Stimulated activated naive CD8-positive, alpha-beta T cell treated with anti-CD3 and anti-CD28 coated beads, Interleukin-15, amount 100 ng/mL, for 72 hours (primary cell): ENCODE data around the gene BCAS4.

Experiments used
- ATAC-seq: fragments of 150-1000 bp; cut with Tn5 transposase; 2 replicates; pipeline ENCODE4 v1.10.0; 2021; ENCODE audit warnings: mild to moderate bottlenecking, moderate library complexity
- DNase-seq, 2 donors: peaks; one replicate each; pipeline ENCODE4 v3.0.0; 2021 to 2022
- H3K27ac Mint-ChIP-seq, 2 donors: one replicate each; pipeline ENCODE4 v1.8.0; 2022; ENCODE audit warnings: mild to moderate bottlenecking in 2 of 2, mixed read lengths in 2 of 2, moderate library complexity in 2 of 2
- H3K27me3 Mint-ChIP-seq: one replicate; pipeline ENCODE4 v1.8.0; 2022; ENCODE audit warnings: mixed read lengths
- H3K4me1 Mint-ChIP-seq: one replicate; pipeline ENCODE4 v1.8.0; 2022; ENCODE audit warnings: mild to moderate bottlenecking, mixed read lengths
- H3K4me3 Mint-ChIP-seq, 2 donors: one replicate each; pipeline ENCODE4 v1.8.0; 2022; ENCODE audit warnings: mild to moderate bottlenecking in 2 of 2, mixed read lengths in 2 of 2, moderate library complexity in 1 of 2
- H3K9me3 Mint-ChIP-seq, 2 donors: one replicate each; pipeline ENCODE4 v1.8.0; 2022; ENCODE audit warnings: mixed read lengths in 2 of 2

The BCAS4 gene

GRCh38 chr20:50865591-50865990 is 70.7 kb downstream of the BCAS4 start:
- no peak for DNase-seq
- peak overlapping the region in 1 of 2 donors; percentile 67 for H3K27ac Mint-ChIP-seq
- no peaks in the 10 kb centered on the region for H3K27me3 Mint-ChIP-seq
- no peak overlapping the region for H3K4me3 Mint-ChIP-seq
- H3K9me3 Mint-ChIP-seq: no peaks in the 10 kb centered on the region
- ATAC-seq: no peak
- no peaks in the 10 kb centered on the region for H3K4me1 Mint-ChIP-seq

GRCh38 chr20:50866036-50866685 is 71.3 kb downstream of the BCAS4 start:
- H3K27me3 Mint-ChIP-seq: no peaks in the 10 kb centered on the region
- DNase-seq: no peak
- ATAC-seq: no peak
- H3K9me3 Mint-ChIP-seq: no peaks in the 10 kb centered on the region
- no peak overlapping the region for H3K4me3 Mint-ChIP-seq
- H3K4me1 Mint-ChIP-seq: no peaks in the 10 kb centered on the region
- H3K27ac Mint-ChIP-seq: peak overlapping the region; percentile 59 to 69

- DNase-seq (no peak), ATAC-seq (no peak)
- no peak overlapping the region for H3K4me3 Mint-ChIP-seq
- no peaks in the 10 kb centered on the region for H3K4me1 Mint-ChIP-seq
- no peaks in the 10 kb centered on the region for H3K27me3 Mint-ChIP-seq
- peak overlapping the region in 1 of 2 donors; percentile 59 for H3K27ac Mint-ChIP-seq
- no peaks in the 10 kb centered on the region for H3K9me3 Mint-ChIP-seq
Observed at GRCh38 chr20:50866831-50867230, 72.0 kb downstream of the BCAS4 start.

- DNase-seq: no peak
- no peak overlapping the region for H3K4me3 Mint-ChIP-seq
Observed at GRCh38 chr20:50867805-50868204, 72.9 kb downstream of the BCAS4 start.

GRCh38 chr20:50868509-50869495 is 73.9 kb downstream of the BCAS4 start:
- no peak overlapping the region for H3K4me3 Mint-ChIP-seq
- H3K27ac Mint-ChIP-seq: peak overlapping the region; percentile 39 to 67
- H3K4me1 Mint-ChIP-seq: no peaks in the 10 kb centered on the region
- no peaks in the 10 kb centered on the region for H3K27me3 Mint-ChIP-seq
- DNase-seq: no peak
- no peaks in the 10 kb centered on the region for H3K9me3 Mint-ChIP-seq
- ATAC-seq: no peak

More at GRCh38 chr20:50867805-50868204, 72.9 kb downstream of the BCAS4 start:
- ATAC-seq: no peak
- no peak overlapping the region for H3K27ac Mint-ChIP-seq
- no peaks in the 10 kb centered on the region for H3K9me3 Mint-ChIP-seq
- H3K27me3 Mint-ChIP-seq: no peaks in the 10 kb centered on the region
- no peaks in the 10 kb centered on the region for H3K4me1 Mint-ChIP-seq

GRCh38 chr20:50870561-50871161 is 75.8 kb downstream of the BCAS4 start:
- H3K4me3 Mint-ChIP-seq: no peak overlapping the region
- DNase-seq (no peak), ATAC-seq (no peak)
- no peaks in the 10 kb centered on the region for H3K27me3 Mint-ChIP-seq
- H3K9me3 Mint-ChIP-seq: no peaks in the 10 kb centered on the region
- H3K4me1 Mint-ChIP-seq: peaks cover 6% of the 10 kb centered on the region
- peak overlapping the region in 1 of 2 donors; percentile 63 for H3K27ac Mint-ChIP-seq

GRCh38 chr20:50872560-50873425 is 77.9 kb downstream of the BCAS4 start:
- no peak for DNase-seq
- no peaks in the 10 kb centered on the region for H3K9me3 Mint-ChIP-seq
- H3K27ac Mint-ChIP-seq: peak overlapping the region in 1 of 2 donors; percentile 92
- peaks cover 6% of the 10 kb centered on the region for H3K4me1 Mint-ChIP-seq
- no peak overlapping the region for H3K4me3 Mint-ChIP-seq
- H3K27me3 Mint-ChIP-seq: no peaks in the 10 kb centered on the region
- ATAC-seq: no peak

- Mint-ChIP-seq H3K27ac (peak overlapping the region in 1 of 2 donors; percentile 92), H3K4me1 (peaks cover 6% of the 10 kb centered on the region)
Observed at GRCh38 chr20:50873585-50873984, 78.7 kb downstream of the BCAS4 start.

GRCh38 chr20:50874111-50874757 is 79.4 kb downstream of the BCAS4 start:
- DNase-seq (no peak), ATAC-seq (no peak)
- H3K9me3 Mint-ChIP-seq: no peaks in the 10 kb centered on the region
- H3K27ac Mint-ChIP-seq: peak overlapping the region; percentile 31 to 85
- no peaks in the 10 kb centered on the region for H3K27me3 Mint-ChIP-seq
- no peak overlapping the region for H3K4me3 Mint-ChIP-seq
- H3K4me1 Mint-ChIP-seq: peaks cover 6% of the 10 kb centered on the region

More at GRCh38 chr20:50873585-50873984, 78.7 kb downstream of the BCAS4 start:
- DNase-seq (no peak), ATAC-seq (no peak)
- Mint-ChIP-seq H3K27me3 (no peaks in the 10 kb centered on the region), H3K9me3 (no peaks in the 10 kb centered on the region), H3K4me3 (no peak overlapping the region)

- no peak overlapping the region for H3K4me3 Mint-ChIP-seq
- DNase-seq (no peak), ATAC-seq (no peak)
- peaks cover 6% of the 10 kb centered on the region for H3K4me1 Mint-ChIP-seq
- no peak overlapping the region for H3K27ac Mint-ChIP-seq
- no peaks in the 10 kb centered on the region for H3K9me3 Mint-ChIP-seq
- H3K27me3 Mint-ChIP-seq: no peaks in the 10 kb centered on the region
Observed at GRCh38 chr20:50874758-50875665, 80.2 kb downstream of the BCAS4 start.

- Mint-ChIP-seq H3K9me3 (no peaks in the 10 kb centered on the region), H3K4me3 (no peak overlapping the region), H3K4me1 (peaks cover 6% of the 10 kb centered on the region), H3K27ac (no peak overlapping the region), H3K27me3 (no peaks in the 10 kb centered on the region)
- DNase-seq: no peak
- no peak for ATAC-seq
Observed at GRCh38 chr20:50876063-50876685, 81.3 kb downstream of the BCAS4 start.

- ATAC-seq (no peak), DNase-seq (no peak)
- H3K4me1 Mint-ChIP-seq: peaks cover 6% of the 10 kb centered on the region
- H3K27ac Mint-ChIP-seq: no peak overlapping the region
- H3K4me3 Mint-ChIP-seq: no peak overlapping the region
- no peaks in the 10 kb centered on the region for H3K9me3 Mint-ChIP-seq
- H3K27me3 Mint-ChIP-seq: no peaks in the 10 kb centered on the region
Observed at GRCh38 chr20:50876816-50877215, 82.0 kb downstream of the BCAS4 start.

- ATAC-seq: no peak
- peak overlapping the region in 1 of 2 donors; percentile 34 for H3K27ac Mint-ChIP-seq
- DNase-seq: no peak
- no peak overlapping the region for H3K4me3 Mint-ChIP-seq
- no peaks in the 10 kb centered on the region for H3K9me3 Mint-ChIP-seq
- H3K4me1 Mint-ChIP-seq: peaks cover 6% of the 10 kb centered on the region
- no peaks in the 10 kb centered on the region for H3K27me3 Mint-ChIP-seq
Observed at GRCh38 chr20:50877232-50877743, 82.4 kb downstream of the BCAS4 start.
